HepG2 (cell line): ENCODE results near the gene TIMM23. TPM values are rescaled to one million over a fixed set of nuclear protein-coding genes. Genes with fewer than 3 reads are reported as not detected.
A peak's percentile ranks its signal among the peaks of the same experiment; 100 is the strongest.

Experiments used
- ISL2 ChIP-seq: sonication (generic); formaldehyde crosslinking; IDR thresholded peaks from 2 replicates; pipeline ENCODE4 v1.5.0; 2020; ENCODE audit warnings: missing genetic modification reagents
- MBNL3 ChIP-seq: fragments of 250-450 bp; sonication (Bioruptor Pico); conservative IDR thresholded peaks from 2 replicates; pipeline ENCODE4 v1.8.0; 2022; ENCODE audit warnings: mild to moderate bottlenecking, inconsistent platforms
- MEIS1 ChIP-seq: sonication (generic); formaldehyde crosslinking; IDR thresholded peaks from 2 replicates; pipeline ENCODE4 v1.9.0; 2021; ENCODE audit warnings: mild to moderate bottlenecking, missing genetic modification reagents, moderate library complexity, borderline replicate concordance
- NFRKB ChIP-seq: fragments of 450-650 bp; IDR thresholded peaks from 2 replicates; pipeline ENCODE4 v1.6.1; 2017
- SP2 ChIP-seq: sonication (generic); formaldehyde crosslinking; IDR thresholded peaks from 2 replicates; pipeline ENCODE4 v1.5.1; 2020; ENCODE audit warnings: mild to moderate bottlenecking, missing genetic modification reagents
- ZIK1 ChIP-seq: sonication (generic); formaldehyde crosslinking; IDR thresholded peaks from 2 replicates; pipeline ENCODE4 v1.5.0; 2020; ENCODE audit warnings: mild to moderate bottlenecking, low read depth, missing genetic modification reagents, borderline replicate concordance
- ZKSCAN8 ChIP-seq: IDR thresholded peaks from 2 replicates; pipeline ENCODE4 v1.6.1; 2016; ENCODE audit warnings: borderline replicate concordance, missing genetic modification reagents, missing compliant biosample characterization
- ZMYM2 ChIP-seq: sonication (generic); formaldehyde crosslinking; IDR thresholded peaks from 2 replicates; pipeline ENCODE4 v1.8.0; 2022; ENCODE audit warnings: mild to moderate bottlenecking, missing genetic modification reagents
- ZNF335 ChIP-seq: sonication (generic); formaldehyde crosslinking; IDR thresholded peaks from 2 replicates; pipeline ENCODE4 v1.4.0; 2020; ENCODE audit warnings: missing genetic modification reagents
- ZNF441 ChIP-seq: sonication (generic); formaldehyde crosslinking; IDR thresholded peaks from 2 replicates; pipeline ENCODE4 v1.7.0; 2021; ENCODE audit warnings: missing genetic modification reagents, borderline replicate concordance
- ZNF510 ChIP-seq: sonication (generic); formaldehyde crosslinking; IDR thresholded peaks from 2 replicates; pipeline ENCODE4 v1.4.0; 2020; ENCODE audit warnings: low read depth, mild to moderate bottlenecking, missing genetic modification reagents
- ZNF619 ChIP-seq: sonication (generic); formaldehyde crosslinking; IDR thresholded peaks from 2 replicates; pipeline ENCODE4 v1.4.0; 2020; ENCODE audit warnings: mild to moderate bottlenecking, missing genetic modification reagents
- ZNF720 ChIP-seq: sonication (generic); formaldehyde crosslinking; IDR thresholded peaks from 2 replicates; pipeline ENCODE4 v1.4.0; 2020; ENCODE audit warnings: missing genetic modification reagents
- ZNF724P ChIP-seq: sonication (generic); formaldehyde crosslinking; IDR thresholded peaks from 2 replicates; pipeline ENCODE4 v1.8.0; 2022; ENCODE audit warnings: missing genetic modification reagents, borderline replicate concordance
- ZNF768 ChIP-seq: sonication (generic); formaldehyde crosslinking; IDR thresholded peaks from 2 replicates; pipeline ENCODE4 v1.4.0; 2020; ENCODE audit warnings: missing genetic modification reagents
- ZSCAN22 ChIP-seq: sonication (generic); formaldehyde crosslinking; IDR thresholded peaks from 2 replicates; pipeline ENCODE4 v1.4.0; 2020; ENCODE audit warnings: mild to moderate bottlenecking, missing genetic modification reagents
- polyA plus RNA-seq, 8 experiments: library from polyadenylated mRNA; depleted of rRNA in 3 of 8; stranded (reverse) in 7 of 8; unstranded in 1 of 8; fragments of >200 nt; fragmentation: Illumina TruSeq in 4 of 8; extraction: Trizol in 4 of 8; gene quantifications; 2 replicates each; pipeline versions ENCODE4 v1.2.1 to v1.2.3, GENCODE V29; 2011 to 2016; ENCODE audit warnings: low read depth in 4 of 8, missing spikeins in 1 of 8, mixed read lengths in 1 of 8; ENCODE audit not compliant: insufficient read depth in 1 of 8
- total RNA-seq, 5 experiments: library from RNA; depleted of rRNA; stranded (reverse); fragments of >200 nt; fragmentation: Illumina TruSeq; extraction: Trizol; gene quantifications; 2 replicates each; pipeline ENCODE4 v1.2.3, GENCODE V29; 2016; ENCODE audit warnings: low read depth in 1 of 5
- TF ChIP-seq, protein P1 (sequence below): IDR thresholded peaks from 2 replicates; pipeline ENCODE4 v1.6.1; 2016; ENCODE audit warnings: low read depth, missing genetic modification reagents, missing compliant biosample characterization
- TF ChIP-seq, protein P2 (sequence below): sonication (generic); formaldehyde crosslinking; IDR thresholded peaks from 2 replicates; pipeline ENCODE4 v1.5.0; 2020; ENCODE audit warnings: missing genetic modification reagents, mild to moderate bottlenecking, borderline replicate concordance
- TF ChIP-seq, protein P3 (sequence below): sonication (generic); formaldehyde crosslinking; IDR thresholded peaks from 2 replicates; pipeline ENCODE4 v1.4.0; 2020; ENCODE audit warnings: mild to moderate bottlenecking, low read depth, missing genetic modification reagents
- TF ChIP-seq, protein P4 (sequence below): sonication (generic); formaldehyde crosslinking; IDR thresholded peaks from 2 replicates; pipeline ENCODE4 v1.4.0; 2020; ENCODE audit warnings: missing genetic modification reagents

Gene TIMM23
- total and polyA plus RNA-seq, 2 of the 13 experiments (the other 11 are each of a cell fraction or from before 2014, with no cell fraction given), result 80.2 to 98.6 TPM

DNA sequence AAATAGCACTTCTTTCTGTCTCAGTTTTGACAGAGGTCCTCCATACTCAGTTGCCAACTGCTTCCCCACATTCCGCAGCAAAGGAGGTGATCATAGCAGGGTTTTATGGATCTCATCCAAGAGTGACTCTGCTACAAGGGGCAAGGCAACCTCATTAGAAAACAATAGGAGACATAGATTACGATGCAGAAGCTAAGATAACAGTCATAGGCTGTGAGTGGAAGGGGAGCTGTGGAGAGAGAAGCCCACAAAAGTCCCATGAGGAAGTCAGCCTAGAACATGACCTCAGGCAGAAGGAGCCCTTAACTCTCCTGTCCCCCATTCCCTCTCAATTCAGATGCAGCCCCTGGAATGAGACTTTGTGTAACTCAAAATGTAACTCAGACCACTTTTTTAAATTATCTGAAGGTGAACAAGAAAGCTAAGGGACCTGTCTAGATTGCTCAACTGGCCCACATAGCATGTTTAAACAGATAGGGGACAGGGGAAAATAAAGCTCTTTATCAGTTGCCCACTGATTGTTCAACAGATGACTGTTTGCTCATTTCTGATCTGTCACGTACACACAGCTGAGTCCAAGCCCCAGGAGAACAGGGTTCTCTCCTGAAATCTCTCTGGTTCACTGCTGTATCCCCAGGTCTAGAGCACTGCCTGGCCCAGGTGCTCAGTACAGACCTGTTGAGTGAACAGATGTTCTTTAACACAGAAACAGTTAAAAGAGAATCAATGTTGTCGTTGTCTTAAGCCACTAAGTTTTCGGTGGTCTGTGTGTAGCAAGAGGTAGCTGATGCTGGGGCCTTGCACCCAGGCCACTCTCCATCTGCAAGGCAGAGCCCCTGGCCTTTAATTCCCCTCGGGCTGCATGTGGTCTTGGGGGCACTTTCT is 59.6 kb downstream of the TIMM23 start (continued):
- TF ChIP-seq, protein P1, sequence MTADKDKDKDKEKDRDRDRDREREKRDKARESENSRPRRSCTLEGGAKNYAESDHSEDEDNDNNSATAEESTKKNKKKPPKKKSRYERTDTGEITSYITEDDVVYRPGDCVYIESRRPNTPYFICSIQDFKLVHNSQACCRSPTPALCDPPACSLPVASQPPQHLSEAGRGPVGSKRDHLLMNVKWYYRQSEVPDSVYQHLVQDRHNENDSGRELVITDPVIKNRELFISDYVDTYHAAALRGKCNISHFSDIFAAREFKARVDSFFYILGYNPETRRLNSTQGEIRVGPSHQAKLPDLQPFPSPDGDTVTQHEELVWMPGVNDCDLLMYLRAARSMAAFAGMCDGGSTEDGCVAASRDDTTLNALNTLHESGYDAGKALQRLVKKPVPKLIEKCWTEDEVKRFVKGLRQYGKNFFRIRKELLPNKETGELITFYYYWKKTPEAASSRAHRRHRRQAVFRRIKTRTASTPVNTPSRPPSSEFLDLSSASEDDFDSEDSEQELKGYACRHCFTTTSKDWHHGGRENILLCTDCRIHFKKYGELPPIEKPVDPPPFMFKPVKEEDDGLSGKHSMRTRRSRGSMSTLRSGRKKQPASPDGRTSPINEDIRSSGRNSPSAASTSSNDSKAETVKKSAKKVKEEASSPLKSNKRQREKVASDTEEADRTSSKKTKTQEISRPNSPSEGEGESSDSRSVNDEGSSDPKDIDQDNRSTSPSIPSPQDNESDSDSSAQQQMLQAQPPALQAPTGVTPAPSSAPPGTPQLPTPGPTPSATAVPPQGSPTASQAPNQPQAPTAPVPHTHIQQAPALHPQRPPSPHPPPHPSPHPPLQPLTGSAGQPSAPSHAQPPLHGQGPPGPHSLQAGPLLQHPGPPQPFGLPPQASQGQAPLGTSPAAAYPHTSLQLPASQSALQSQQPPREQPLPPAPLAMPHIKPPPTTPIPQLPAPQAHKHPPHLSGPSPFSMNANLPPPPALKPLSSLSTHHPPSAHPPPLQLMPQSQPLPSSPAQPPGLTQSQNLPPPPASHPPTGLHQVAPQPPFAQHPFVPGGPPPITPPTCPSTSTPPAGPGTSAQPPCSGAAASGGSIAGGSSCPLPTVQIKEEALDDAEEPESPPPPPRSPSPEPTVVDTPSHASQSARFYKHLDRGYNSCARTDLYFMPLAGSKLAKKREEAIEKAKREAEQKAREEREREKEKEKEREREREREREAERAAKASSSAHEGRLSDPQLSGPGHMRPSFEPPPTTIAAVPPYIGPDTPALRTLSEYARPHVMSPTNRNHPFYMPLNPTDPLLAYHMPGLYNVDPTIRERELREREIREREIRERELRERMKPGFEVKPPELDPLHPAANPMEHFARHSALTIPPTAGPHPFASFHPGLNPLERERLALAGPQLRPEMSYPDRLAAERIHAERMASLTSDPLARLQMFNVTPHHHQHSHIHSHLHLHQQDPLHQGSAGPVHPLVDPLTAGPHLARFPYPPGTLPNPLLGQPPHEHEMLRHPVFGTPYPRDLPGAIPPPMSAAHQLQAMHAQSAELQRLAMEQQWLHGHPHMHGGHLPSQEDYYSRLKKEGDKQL (CRISPR knock-in tag), result peak; percentile 84
- TF ChIP-seq NFRKB (no peak), MBNL3 (CRISPR knock-in tag) (no peak), ZNF335 (peak; percentile 3; the same call in 1 of the 2 replicates), ZMYM2 (CRISPR knock-in tag) (no peak), ZNF619 (CRISPR knock-in tag) (no peak), ZIK1 (peak; percentile 53; the same call in 1 of the 2 replicates), ZKSCAN8 (CRISPR knock-in tag) (peak; percentile 58; the same call in 1 of the 2 replicates), MEIS1 (CRISPR knock-in tag) (peak; percentile 80; the same call in 1 of the 2 replicates), SP2 (CRISPR knock-in tag) (no peak), ISL2 (peak; percentile 97), ZSCAN22 (CRISPR knock-in tag) (no peak), ZNF510 (CRISPR knock-in tag) (no peak), ZNF724P (peak; percentile 14; the same call in 1 of the 2 replicates), ZNF720 (CRISPR knock-in tag) (no peak), ZNF441 (CRISPR knock-in tag) (0 out of 2 replicates have a peak, but pooled peaks have one; percentile 34), ZNF768 (CRISPR knock-in tag) (no peak)
- TF ChIP-seq, protein P2, sequence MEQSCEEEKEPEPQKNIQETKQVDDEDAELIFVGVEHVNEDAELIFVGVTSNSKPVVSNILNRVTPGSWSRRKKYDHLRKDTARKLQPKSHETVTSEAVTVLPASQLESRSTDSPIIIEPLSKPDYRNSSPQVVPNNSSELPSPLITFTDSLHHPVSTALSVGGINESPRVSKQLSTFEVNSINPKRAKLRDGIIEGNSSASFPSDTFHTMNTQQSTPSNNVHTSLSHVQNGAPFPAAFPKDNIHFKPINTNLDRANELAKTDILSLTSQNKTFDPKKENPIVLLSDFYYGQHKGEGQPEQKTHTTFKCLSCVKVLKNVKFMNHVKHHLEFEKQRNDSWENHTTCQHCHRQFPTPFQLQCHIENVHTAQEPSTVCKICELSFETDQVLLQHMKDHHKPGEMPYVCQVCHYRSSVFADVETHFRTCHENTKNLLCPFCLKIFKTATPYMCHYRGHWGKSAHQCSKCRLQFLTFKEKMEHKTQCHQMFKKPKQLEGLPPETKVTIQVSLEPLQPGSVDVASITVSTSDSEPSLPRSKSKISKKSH (CRISPR knock-in tag), result no peak
- TF ChIP-seq, protein P3, sequence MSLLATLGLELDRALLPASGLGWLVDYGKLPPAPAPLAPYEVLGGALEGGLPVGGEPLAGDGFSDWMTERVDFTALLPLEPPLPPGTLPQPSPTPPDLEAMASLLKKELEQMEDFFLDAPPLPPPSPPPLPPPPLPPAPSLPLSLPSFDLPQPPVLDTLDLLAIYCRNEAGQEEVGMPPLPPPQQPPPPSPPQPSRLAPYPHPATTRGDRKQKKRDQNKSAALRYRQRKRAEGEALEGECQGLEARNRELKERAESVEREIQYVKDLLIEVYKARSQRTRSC (CRISPR knock-in tag), result no peak
- TF ChIP-seq, protein P4, sequence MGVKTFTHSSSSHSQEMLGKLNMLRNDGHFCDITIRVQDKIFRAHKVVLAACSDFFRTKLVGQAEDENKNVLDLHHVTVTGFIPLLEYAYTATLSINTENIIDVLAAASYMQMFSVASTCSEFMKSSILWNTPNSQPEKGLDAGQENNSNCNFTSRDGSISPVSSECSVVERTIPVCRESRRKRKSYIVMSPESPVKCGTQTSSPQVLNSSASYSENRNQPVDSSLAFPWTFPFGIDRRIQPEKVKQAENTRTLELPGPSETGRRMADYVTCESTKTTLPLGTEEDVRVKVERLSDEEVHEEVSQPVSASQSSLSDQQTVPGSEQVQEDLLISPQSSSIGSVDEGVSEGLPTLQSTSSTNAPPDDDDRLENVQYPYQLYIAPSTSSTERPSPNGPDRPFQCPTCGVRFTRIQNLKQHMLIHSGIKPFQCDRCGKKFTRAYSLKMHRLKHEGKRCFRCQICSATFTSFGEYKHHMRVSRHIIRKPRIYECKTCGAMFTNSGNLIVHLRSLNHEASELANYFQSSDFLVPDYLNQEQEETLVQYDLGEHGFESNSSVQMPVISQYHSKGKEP (CRISPR knock-in tag), result no peak
